ENCODE measurements around the gene HERPUD1. TPM values are rescaled to one million over a fixed set of nuclear protein-coding genes. Genes with fewer than 3 reads are reported as not detected.

HERPUD1 gene
- total RNA-seq, 1 experiment from 2014 or later, result 86.3 TPM

Other genes starting within 250 kb of the HERPUD1 start
- 78.7 and 86.8 TPM in 2 replicates for gene MT1X, start 249.7 kb upstream of the HERPUD1 start, total RNA-seq (2014; rRNA removed; shearing (Covaris generic))
- 89.0 and 100 TPM in 2 replicates for gene NUP93, start 202.0 kb upstream of the HERPUD1 start, total RNA-seq (2014; rRNA removed; shearing (Covaris generic))
- not detected in 2 replicates for gene SLC12A3, start 66.9 kb upstream of the HERPUD1 start, total RNA-seq (2014; rRNA removed; shearing (Covaris generic))
- not detected in 2 replicates for gene CETP, start 29.8 kb downstream of the HERPUD1 start, total RNA-seq (2014; rRNA removed; shearing (Covaris generic))
- gene NLRC5, start 57.4 kb downstream of the HERPUD1 start, total RNA-seq (2014; rRNA removed; shearing (Covaris generic)), result 6.6 and 8.4 TPM in 2 replicates
- 34.5 and 39.2 TPM in 2 replicates for gene CPNE2, start 160.4 kb downstream of the HERPUD1 start, total RNA-seq (2014; rRNA removed; shearing (Covaris generic))